BJ (cell line): Measurements from ENCODE around the gene PDGFB. TPM values are rescaled to one million over a fixed set of nuclear protein-coding genes. Genes with fewer than 3 reads are reported as not detected.
A peak's percentile ranks its signal among the peaks of the same experiment; 100 is the strongest.

Experiments
- CTCF ChIA-PET: fragments of 350-600 bp; formaldehyde crosslinking; extraction: SDS; loops from one replicate; lab custom pipeline; 2021; ENCODE audit warnings: antibody characterized with exemption, inconsistent platforms; lab: Yijun Ruan, JAX
- POLR2A ChIA-PET: fragments of 300-600 bp; sonication (Branson Sonifier 250); formaldehyde crosslinking; extraction: SDS; loops from one replicate; lab custom pipeline; 2021; ENCODE audit warnings: antibody characterized with exemption; lab: Charles Lee
- DNase-seq: peaks from one replicate; pipeline ENCODE4 v3.0.0-alpha.2; 2011; ENCODE audit warnings: low read depth
- H3K27me3 ChIP-seq: 2 replicates; pipeline ENCODE4 v1.6.0; 2011; ENCODE audit warnings: low read length; ENCODE audit not compliant: control insufficient read depth, insufficient read depth
- H3K36me3 ChIP-seq: 2 replicates; pipeline ENCODE4 v1.5.1; 2011; ENCODE audit warnings: low read length; ENCODE audit not compliant: control insufficient read depth, insufficient read depth
- H3K4me3 ChIP-seq: 2 replicates; pipeline ENCODE4 v1.5.1; 2011; ENCODE audit warnings: low read depth, mild to moderate bottlenecking, control low read depth, low read length
- CTCF ChIP-seq: IDR thresholded peaks from 2 replicates; pipeline ENCODE4 v1.5.1; 2011; ENCODE audit warnings: low read depth, mild to moderate bottlenecking, control low read depth, inconsistent platforms, low read length, moderate library complexity; ENCODE audit not compliant: insufficient read depth
- polyA plus RNA-seq: library from polyadenylated mRNA; depleted of rRNA; stranded (reverse); fragments of >200 nt; gene quantifications from 2 replicates; pipeline ENCODE4 v1.2.3, GENCODE V29; 2011

Gene PDGFB
- polyA plus RNA-seq, 1 experiment = 0.13 TPM

GRCh38 chr22:39290724-39291161 is 46.0 kb upstream of the PDGFB start:
- POLR2A ChIA-PET = no interaction called here
- H3K27me3 ChIP-seq = no peaks in the 10 kb centered on the region
- no peak overlapping the region for H3K4me3 ChIP-seq
- TF ChIP-seq CTCF = no peak
- CTCF ChIA-PET = interaction anchor here (1.2 to 2.2 kb wide), 4 partner anchors 11 to 120 kb away, joined by 3 to 6 read pairs (median 5); no protein-coding TSS in a partner anchor
- no peaks in the 10 kb centered on the region for H3K36me3 ChIP-seq
- DNase-seq = no peak

DNA sequence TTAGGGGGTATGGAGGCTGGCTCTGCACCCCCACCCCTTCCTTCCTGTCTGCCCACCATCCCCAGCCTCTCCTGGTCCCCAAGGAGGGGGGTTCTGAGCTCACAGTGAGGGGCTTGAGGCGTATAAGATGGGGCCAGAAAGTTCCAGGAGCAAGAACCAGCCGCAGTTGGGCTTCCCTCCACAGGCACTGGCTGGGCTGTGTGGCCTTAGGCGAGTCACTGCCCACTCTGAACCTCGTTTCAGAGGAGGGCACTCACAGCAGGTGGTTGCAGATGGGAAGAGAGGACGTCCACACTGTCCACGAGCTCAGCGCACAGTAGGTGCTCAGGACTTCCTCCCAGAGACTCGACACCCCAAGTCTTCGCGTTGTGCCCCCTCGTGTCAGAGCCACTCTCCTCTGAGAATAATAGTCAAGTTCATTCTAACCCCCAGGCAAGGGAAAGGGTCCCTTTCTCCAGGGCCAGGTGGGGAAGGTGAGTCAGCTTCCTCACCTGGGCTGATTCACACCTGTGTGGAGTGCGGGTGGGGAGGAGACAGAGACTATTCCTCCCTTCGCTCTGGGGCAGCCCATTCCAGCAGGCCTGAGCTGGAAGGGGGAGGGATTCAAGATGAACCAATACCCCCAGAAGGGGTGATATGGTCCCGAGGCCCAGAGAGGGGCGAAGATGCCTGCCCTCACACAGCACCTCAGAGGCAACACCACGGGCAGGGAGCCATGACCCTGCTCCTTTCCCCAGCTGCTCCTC is 45.4 kb upstream of the PDGFB start:
- no peak overlapping the region for H3K4me3 ChIP-seq
- POLR2A ChIA-PET = no interaction called here
- H3K27me3 ChIP-seq = no peaks in the 10 kb centered on the region
- no peak for DNase-seq
- H3K36me3 ChIP-seq = no peaks in the 10 kb centered on the region
- CTCF ChIA-PET = interaction anchor here (0.6 to 2.2 kb wide), 4 partner anchors 11 to 647 kb away, joined by 3 to 6 read pairs (median 5); no protein-coding TSS in a partner anchor
- no peak for TF ChIP-seq CTCF

- POLR2A ChIA-PET = no interaction called here
- CTCF ChIA-PET = interaction anchor here (1.5 kb wide), 1 partner anchor 119 kb away, joined by 5 read pairs; no protein-coding TSS in a partner anchor
- no peaks in the 10 kb centered on the region for H3K27me3 ChIP-seq
- no peak for DNase-seq
- no peaks in the 10 kb centered on the region for H3K36me3 ChIP-seq
- no peak for TF ChIP-seq CTCF
- H3K4me3 ChIP-seq = no peak overlapping the region
These were observed 44.8 kb upstream of the PDGFB start for GRCh38 chr22:39289533-39289932.

DNA sequence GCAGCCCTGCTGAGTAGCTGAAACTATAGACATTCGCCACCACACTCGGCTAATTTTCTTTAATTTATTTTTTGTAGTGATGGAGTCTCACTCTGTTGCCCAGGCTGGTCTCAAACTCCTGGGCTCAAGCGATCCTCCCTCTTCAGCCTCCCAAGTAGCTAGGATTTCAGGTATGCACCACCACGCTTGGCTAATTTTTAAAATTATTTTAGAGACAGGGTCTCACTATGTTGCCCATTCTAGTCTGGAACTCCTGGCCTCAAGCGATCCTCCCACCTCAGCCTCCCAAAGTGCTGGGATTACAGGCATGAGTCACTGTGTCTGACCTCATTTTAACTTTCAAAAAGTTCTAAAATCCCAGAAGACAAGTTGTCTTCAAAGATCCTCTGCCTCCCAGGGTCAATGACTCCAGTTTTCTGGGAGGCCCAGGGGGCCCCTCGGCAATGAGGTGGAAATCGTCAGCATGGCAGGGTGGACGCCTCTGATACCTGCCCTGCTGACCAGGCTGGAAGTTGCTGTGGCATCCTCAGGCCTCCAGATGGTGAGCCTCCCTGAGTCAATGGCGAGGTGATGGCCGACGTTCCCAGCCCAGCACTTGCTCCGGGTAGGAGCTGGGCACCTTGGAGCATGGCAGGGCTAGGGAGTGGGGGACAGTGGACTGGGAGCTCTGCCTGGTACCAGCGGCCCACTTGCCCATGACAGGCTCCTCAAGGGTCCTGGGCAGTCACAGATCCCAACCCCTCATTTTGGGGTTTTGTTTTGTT is 43.5 kb upstream of the PDGFB start:
- Histone ChIP-seq H3K4me3 (no peak overlapping the region), H3K36me3 (no peaks in the 10 kb centered on the region), H3K27me3 (no peaks in the 10 kb centered on the region)
- DNase-seq = no peak
- no peak for TF ChIP-seq CTCF
- POLR2A ChIA-PET = no interaction called here
- CTCF ChIA-PET = no interaction called here

DNA sequence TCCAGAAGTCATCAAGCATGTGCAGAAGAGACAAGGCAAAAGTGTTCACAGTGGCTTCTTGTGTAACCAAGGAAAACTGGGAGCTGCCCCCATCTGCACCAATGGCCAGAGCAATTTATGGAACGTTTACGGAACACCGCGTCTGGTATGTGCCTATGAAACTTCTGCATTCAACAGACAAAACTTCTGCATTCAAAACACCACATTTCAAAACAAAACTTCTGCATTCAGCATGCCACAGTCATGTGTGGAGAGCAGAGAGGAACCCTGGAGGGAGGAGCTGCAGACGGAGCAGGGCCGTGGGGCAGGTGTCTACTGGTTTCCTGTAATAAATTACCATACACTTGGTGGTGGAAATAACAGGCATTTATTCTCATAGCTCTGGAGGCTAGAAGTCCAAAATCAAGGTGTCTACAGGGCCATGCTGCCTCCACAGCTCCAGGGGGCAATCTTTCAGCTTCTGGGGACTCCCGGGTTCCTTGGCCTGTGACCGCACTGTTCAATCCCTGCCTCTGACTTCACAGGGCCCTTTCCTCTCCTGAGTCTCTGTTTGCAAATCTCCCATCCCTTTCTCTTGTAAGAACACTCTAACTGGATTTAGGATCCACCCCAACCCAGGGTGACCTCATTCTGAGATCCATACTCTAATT is 42.4 kb upstream of the PDGFB start:
- no peak overlapping the region for H3K4me3 ChIP-seq
- DNase-seq = no peak
- H3K27me3 ChIP-seq = no peaks in the 10 kb centered on the region
- TF ChIP-seq CTCF = 0 out of 2 replicates have a peak, but pooled peaks have one; percentile 7
- CTCF ChIA-PET = no interaction called here
- POLR2A ChIA-PET = no interaction called here
- no peaks in the 10 kb centered on the region for H3K36me3 ChIP-seq
